NB4 (cell line): ENCODE measurements around the gene EEF1AKMT1.
"Not testable (repeated sequence)": the region's sequence is repeated elsewhere in the genome, so short reads cannot be mapped to it uniquely, and the experiment has no call there.

Experiments
- DNase-seq: peaks from one replicate; pipeline ENCODE4 v3.0.0; 2010; ENCODE audit warnings: low read depth
- H3K4me3 ChIP-seq: one replicate; pipeline ENCODE4 v1.5.1; 2011; ENCODE audit warnings: mild to moderate bottlenecking, low read depth, low read length, moderate library complexity
- CTCF ChIP-seq: IDR thresholded peaks from one replicate; pipeline ENCODE4 v1.5.1; 2012; ENCODE audit warnings: low read depth, low read length
- MAX ChIP-seq: IDR thresholded peaks from 2 replicates; pipeline ENCODE4 v1.6.1; 2011; ENCODE audit warnings: low read depth, low read length
- MYC ChIP-seq: IDR thresholded peaks from 2 replicates; pipeline ENCODE4 v1.6.1; 2011; ENCODE audit warnings: low read depth, low read length
- POLR2A ChIP-seq: IDR thresholded peaks from 2 replicates; pipeline ENCODE4 v1.6.1; 2011; ENCODE audit warnings: mild to moderate bottlenecking; ENCODE audit not compliant: insufficient read length; ENCODE audit errors: extremely low read depth

EEF1AKMT1 gene

GRCh38 chr13:20760872-20761271 is 12.9 kb downstream of the EEF1AKMT1 start:
- no peak for TF ChIP-seq MAX
- TF ChIP-seq CTCF, result no peak
- TF ChIP-seq POLR2A, result no peak
- no peak for TF ChIP-seq MYC
- no peak for DNase-seq

GRCh38 chr13:20754009-20754408 is 19.8 kb downstream of the EEF1AKMT1 start:
- TF ChIP-seq POLR2A (no peak), MYC (no peak), CTCF (no peak), MAX (no peak)
- no peak overlapping the region for H3K4me3 ChIP-seq
- DNase-seq, result no peak

More at GRCh38 chr13:20760872-20761271, 12.9 kb downstream of the EEF1AKMT1 start:
- H3K4me3 ChIP-seq, result no peak overlapping the region

GRCh38 chr13:20749377-20749776 is 24.4 kb downstream of the EEF1AKMT1 start:
- no peak for DNase-seq
- no peak overlapping the region for H3K4me3 ChIP-seq
- TF ChIP-seq CTCF, result no peak
- TF ChIP-seq MAX, result no peak
- TF ChIP-seq POLR2A, result no peak
- TF ChIP-seq MYC, result no peak

- DNase-seq, H3K4me3 ChIP-seq: not testable (repeated sequence)
Observed at GRCh38 chr13:20743830-20744404, 29.8 kb downstream of the EEF1AKMT1 start.

GRCh38 chr13:20740021-20740420 is 33.7 kb downstream of the EEF1AKMT1 start:
- DNase-seq, result no peak
- H3K4me3 ChIP-seq, result no peak overlapping the region
- TF ChIP-seq POLR2A, result no peak
- no peak for TF ChIP-seq CTCF
- no peak for TF ChIP-seq MAX
- TF ChIP-seq MYC, result no peak

- TF ChIP-seq CTCF (no peak), POLR2A (no peak), MAX (no peak), MYC (no peak)
- DNase-seq, result no peak
- no peak overlapping the region for H3K4me3 ChIP-seq
Observed at GRCh38 chr13:20738616-20739015, 35.1 kb downstream of the EEF1AKMT1 start.
